ENCODE data around the gene PDE4B. TPM values are rescaled to one million over a fixed set of nuclear protein-coding genes. Genes with fewer than 3 reads are reported as not detected.

PDE4B gene
- total and polyA plus RNA-seq, 7 experiments from 2014 or later, result 43.5 to 99.2 (median 46.7) TPM

DNA sequence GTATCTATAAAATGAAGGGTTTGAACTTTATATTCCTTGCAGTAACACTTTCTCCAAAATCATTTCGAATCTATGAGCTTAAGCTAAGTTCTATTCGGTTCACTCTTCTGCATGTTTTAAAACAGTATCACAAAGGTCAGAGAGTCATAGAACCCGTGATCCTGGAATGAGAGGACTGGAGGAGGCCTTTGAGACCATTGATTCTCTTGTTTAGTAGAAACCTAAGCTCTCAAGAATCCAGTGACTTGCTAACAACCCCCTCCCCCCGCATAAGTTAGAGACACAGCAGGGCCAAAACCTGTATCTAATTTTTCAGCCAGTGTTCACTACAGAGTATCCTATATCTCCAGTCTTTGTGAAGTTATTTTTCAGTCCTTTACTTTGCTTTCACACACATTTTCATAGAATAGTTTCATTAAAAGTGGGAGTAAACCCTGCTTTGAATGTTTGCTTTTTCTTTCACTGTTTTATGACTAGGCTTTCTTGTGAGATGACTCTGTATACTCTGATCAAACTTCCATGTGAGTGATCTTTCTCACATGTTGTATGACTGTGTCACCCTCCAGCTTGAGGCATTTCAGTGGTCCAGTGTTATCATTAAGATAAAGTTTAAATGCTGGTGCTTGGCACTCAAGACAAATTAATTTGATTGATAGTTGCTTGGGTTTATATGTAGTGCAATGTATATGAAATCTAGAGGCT, 465.9 kb downstream of the PDE4B start:
- peaks cover 24 to 75% (median 47%) of the 10 kb centered on the region in 7 donors for H3K4me1 Mint-ChIP-seq
- DNase-seq, result no peak
- no peak overlapping the region for H3K4me3 Mint-ChIP-seq
- H3K36me3 Mint-ChIP-seq, result peaks cover 0 to 20% (median 0%) of the 10 kb centered on the region in 5 donors
- no peak overlapping the region for H3K27ac Mint-ChIP-seq
- H3K27ac ChIP-seq (ENCODE audit: low read depth, low read length), result no peak overlapping the region
- ATAC-seq, result no peak
- intact Hi-C loops (cut with micrococcal nuclease), result loop anchor here (1.0 kb wide), 2 partner anchors 24 to 38 kb away; no protein-coding TSS in a partner anchor
- H3K9me3 ChIP-seq (ENCODE audit: control insufficient read depth in 2 of 3, low read length in 3 of 3), result no peaks in the 10 kb centered on the region
- H3K27me3 Mint-ChIP-seq, result no peaks in the 10 kb centered on the region
- H3K9me3 Mint-ChIP-seq, result no peaks in the 10 kb centered on the region
- POLR2A ChIA-PET, result no interaction called here
- H3K4me3 ChIP-seq (ENCODE audit: low read length), result no peak overlapping the region
- CTCF ChIA-PET, result interaction anchor here (1.2 to 14.4 kb wide), 2 partner anchors 20 to 186 kb away, joined by 4 to 274 read pairs; no protein-coding TSS in a partner anchor
- peaks cover 3 to 31% of the 10 kb centered on the region in 2 donors for H3K4me1 ChIP-seq (ENCODE audit: control insufficient read depth in 2 of 2, insufficient read depth in 2 of 2, low read length in 2 of 2)
- no peaks in the 10 kb centered on the region for H3K27me3 ChIP-seq (ENCODE audit: control insufficient read depth in 2 of 2, insufficient read depth in 2 of 2, low read length in 2 of 2)
- no peaks in the 10 kb centered on the region for H3K36me3 ChIP-seq (ENCODE audit: control insufficient read depth in 2 of 3, insufficient read depth in 3 of 3, low read length in 3 of 3)

DNA sequence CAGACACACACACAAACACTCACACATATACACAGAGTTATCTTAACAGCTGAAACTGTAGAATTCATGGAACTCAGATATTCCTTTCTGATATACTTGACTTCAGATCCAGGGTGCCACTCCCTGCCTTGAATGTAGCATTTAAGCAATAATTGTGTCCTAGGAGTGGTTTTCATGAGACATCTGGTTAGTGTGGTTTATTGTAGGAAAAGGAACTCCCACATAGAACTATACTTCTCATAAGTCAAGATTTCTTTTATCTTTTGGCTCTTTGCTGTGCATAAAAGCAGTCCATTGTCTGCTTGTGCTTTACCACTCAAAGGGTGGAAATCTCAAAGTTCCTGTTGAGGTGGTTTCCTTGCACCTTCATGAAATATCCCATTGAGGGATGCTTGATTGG, 468.7 kb downstream of the PDE4B start:
- ATAC-seq (peak; percentile 37), DNase-seq (peak in 2 of 9 donors; percentile 40 to 43)
- Mint-ChIP-seq H3K36me3 (peaks cover 0 to 18% (median 0%) of the 10 kb centered on the region in 5 donors), H3K9me3 (no peaks in the 10 kb centered on the region), H3K4me3 (peak overlapping the region in 6 of 10 donors; percentile 22 to 73 (median 44)), H3K27ac (peak overlapping the region in 5 of 9 donors; percentile 3 to 66 (median 21)), H3K27me3 (no peaks in the 10 kb centered on the region), H3K4me1 (peaks cover 15 to 69% (median 31%) of the 10 kb centered on the region in 7 donors)
- intact Hi-C loops (cut with micrococcal nuclease), result loop anchor here (1.0 to 2.0 kb wide), 2 partner anchors 10 to 15 kb away; no protein-coding TSS in a partner anchor
- H3K4me3 ChIP-seq (ENCODE audit: low read length), result no peak overlapping the region
- no peaks in the 10 kb centered on the region for H3K27me3 ChIP-seq (ENCODE audit: control insufficient read depth in 2 of 2, insufficient read depth in 2 of 2, low read length in 2 of 2)
- POLR2A ChIA-PET, result interaction anchor here (1.2 kb wide), 1 partner anchor 13 kb away, joined by 5 read pairs; no protein-coding TSS in a partner anchor
- no peak overlapping the region for H3K27ac ChIP-seq (ENCODE audit: low read depth, low read length)
- CTCF ChIA-PET, result no interaction called here
- H3K9me3 ChIP-seq (ENCODE audit: control insufficient read depth in 2 of 3, low read length in 3 of 3), result no peaks in the 10 kb centered on the region
- peaks cover 0 to 19% of the 10 kb centered on the region in 2 donors for H3K4me1 ChIP-seq (ENCODE audit: control insufficient read depth in 2 of 2, insufficient read depth in 2 of 2, low read length in 2 of 2)
- no peaks in the 10 kb centered on the region for H3K36me3 ChIP-seq (ENCODE audit: control insufficient read depth in 2 of 3, insufficient read depth in 3 of 3, low read length in 3 of 3)

DNA sequence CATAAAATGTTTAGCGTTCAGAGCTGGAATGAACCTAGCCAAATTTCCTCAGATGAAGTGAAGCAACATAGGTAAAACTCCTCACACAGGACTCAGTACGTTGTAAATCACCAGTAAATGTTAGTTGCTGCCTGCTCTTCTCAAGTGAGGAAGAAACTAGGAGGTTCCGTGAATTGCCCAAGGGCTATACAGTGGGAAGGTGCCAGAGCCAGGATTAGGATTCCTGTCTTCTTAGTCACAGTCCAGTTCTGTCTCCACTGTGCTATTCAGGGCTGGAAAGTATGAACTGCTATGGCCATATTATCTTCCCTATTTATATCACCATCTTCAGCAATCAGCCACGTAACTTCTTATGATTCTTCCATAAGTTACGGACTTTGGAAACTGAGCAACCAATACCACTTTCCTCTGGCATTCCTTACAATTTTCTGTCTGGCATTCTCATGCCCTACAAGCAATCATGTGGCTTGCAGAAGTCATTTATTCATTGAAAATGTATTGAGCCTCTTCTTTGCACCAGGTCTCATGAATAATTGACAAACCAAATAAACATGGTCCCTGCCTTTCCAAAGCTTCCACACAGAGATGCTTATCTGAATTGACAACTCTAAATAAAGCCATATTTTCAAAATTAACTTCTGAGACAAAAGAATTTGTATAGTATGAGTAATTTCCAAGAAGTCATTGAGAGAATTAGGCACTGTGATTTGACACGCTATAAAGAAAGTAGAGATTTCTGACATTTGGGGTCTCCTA, 469.7 kb downstream of the PDE4B start:
- H3K27me3 Mint-ChIP-seq, result no peaks in the 10 kb centered on the region
- no peak for DNase-seq
- Histone ChIP-seq H3K27ac (ENCODE audit: low read depth, low read length) (no peak overlapping the region), H3K4me1 (ENCODE audit: control insufficient read depth in 2 of 2, insufficient read depth in 2 of 2, low read length in 2 of 2) (peaks cover 0 to 19% of the 10 kb centered on the region in 2 donors), H3K27me3 (ENCODE audit: control insufficient read depth in 2 of 2, insufficient read depth in 2 of 2, low read length in 2 of 2) (no peaks in the 10 kb centered on the region), H3K9me3 (ENCODE audit: control insufficient read depth in 2 of 3, low read length in 3 of 3) (no peaks in the 10 kb centered on the region), H3K4me3 (ENCODE audit: low read length) (no peak overlapping the region), H3K36me3 (ENCODE audit: control insufficient read depth in 2 of 3, insufficient read depth in 3 of 3, low read length in 3 of 3) (no peaks in the 10 kb centered on the region)
- no peak for ATAC-seq
- H3K36me3 Mint-ChIP-seq, result peaks cover 0 to 18% (median 0%) of the 10 kb centered on the region in 5 donors
- H3K4me3 Mint-ChIP-seq, result peak overlapping the region in 2 of 10 donors; percentile 60 to 73
- no peaks in the 10 kb centered on the region for H3K9me3 Mint-ChIP-seq
- POLR2A ChIA-PET, result no interaction called here
- intact Hi-C loops (cut with micrococcal nuclease), result no loop called here
- peaks cover 15 to 69% (median 37%) of the 10 kb centered on the region in 7 donors for H3K4me1 Mint-ChIP-seq
- CTCF ChIA-PET, result no interaction called here
- H3K27ac Mint-ChIP-seq, result peak overlapping the region in 2 of 9 donors; percentile 16 to 39

DNA sequence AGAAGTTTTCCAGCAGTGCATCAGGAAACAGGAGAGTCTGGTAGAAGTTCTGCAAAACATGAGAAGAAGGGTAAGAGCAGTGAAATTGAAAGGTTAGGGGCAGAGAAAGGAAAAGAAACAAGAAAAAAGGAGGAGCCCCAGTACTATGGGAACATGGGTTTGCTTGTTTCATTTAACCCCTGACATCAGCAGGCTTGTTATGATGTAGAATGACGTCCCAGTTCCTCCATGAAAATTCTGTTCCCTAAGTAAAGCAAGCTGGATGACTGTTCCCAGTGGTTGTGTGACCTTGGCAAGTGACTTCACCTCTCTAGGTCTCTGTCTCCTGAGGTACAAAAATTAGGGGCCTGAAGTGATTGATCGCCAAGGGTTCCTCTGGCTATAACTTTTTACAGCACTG, 472.6 kb downstream of the PDE4B start:
- POLR2A ChIA-PET, result no interaction called here
- Histone ChIP-seq H3K4me1 (ENCODE audit: control insufficient read depth in 2 of 2, insufficient read depth in 2 of 2, low read length in 2 of 2) (peaks cover 0 to 19% of the 10 kb centered on the region in 2 donors), H3K9me3 (ENCODE audit: control insufficient read depth in 2 of 3, low read length in 3 of 3) (no peaks in the 10 kb centered on the region), H3K4me3 (ENCODE audit: low read length) (no peak overlapping the region), H3K27me3 (ENCODE audit: control insufficient read depth in 2 of 2, insufficient read depth in 2 of 2, low read length in 2 of 2) (no peaks in the 10 kb centered on the region), H3K36me3 (ENCODE audit: control insufficient read depth in 2 of 3, insufficient read depth in 3 of 3, low read length in 3 of 3) (no peaks in the 10 kb centered on the region), H3K27ac (ENCODE audit: low read depth, low read length) (no peak overlapping the region)
- H3K27ac Mint-ChIP-seq, result peak overlapping the region in 1 of 9 donors; percentile 86
- peaks cover 15 to 61% (median 35%) of the 10 kb centered on the region in 7 donors for H3K4me1 Mint-ChIP-seq
- no peaks in the 10 kb centered on the region for H3K9me3 Mint-ChIP-seq
- H3K36me3 Mint-ChIP-seq, result peaks cover 0 to 11% (median 0%) of the 10 kb centered on the region in 5 donors
- H3K4me3 Mint-ChIP-seq, result no peak overlapping the region
- DNase-seq (no peak), ATAC-seq (no peak)
- CTCF ChIA-PET, result interaction anchor here (1.5 to 2.0 kb wide), 3 partner anchors 13 to 180 kb away, joined by 3 to 7 read pairs (median 7); no protein-coding TSS in a partner anchor
- intact Hi-C loops (cut with micrococcal nuclease), result no loop called here
- H3K27me3 Mint-ChIP-seq, result no peaks in the 10 kb centered on the region

DNA sequence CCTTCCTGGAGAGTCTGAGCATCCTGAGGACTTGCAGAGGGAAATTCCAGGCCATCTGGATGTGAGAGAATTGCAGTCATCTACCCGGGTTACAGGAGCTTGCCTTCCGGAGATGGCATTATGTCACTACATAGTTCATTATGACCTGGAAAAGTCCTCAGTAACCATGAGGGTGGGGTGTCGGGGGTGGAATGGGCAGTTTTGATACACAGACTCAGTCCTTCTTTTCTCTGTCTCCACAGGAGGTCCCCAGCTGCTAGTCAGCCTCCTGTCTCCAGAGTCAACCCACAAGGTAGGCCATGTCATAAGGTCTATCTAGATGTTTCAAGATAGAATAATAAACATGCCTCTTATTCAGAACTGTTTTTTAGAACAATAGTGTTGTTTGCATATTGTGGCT, 473.1 kb downstream of the PDE4B start:
- Histone ChIP-seq H3K4me3 (ENCODE audit: low read length) (no peak overlapping the region), H3K27me3 (ENCODE audit: control insufficient read depth in 2 of 2, insufficient read depth in 2 of 2, low read length in 2 of 2) (no peaks in the 10 kb centered on the region), H3K9me3 (ENCODE audit: control insufficient read depth in 2 of 3, low read length in 3 of 3) (no peaks in the 10 kb centered on the region), H3K4me1 (ENCODE audit: control insufficient read depth in 2 of 2, insufficient read depth in 2 of 2, low read length in 2 of 2) (peaks cover 0 to 17% of the 10 kb centered on the region in 2 donors), H3K27ac (ENCODE audit: low read depth, low read length) (no peak overlapping the region), H3K36me3 (ENCODE audit: control insufficient read depth in 2 of 3, insufficient read depth in 3 of 3, low read length in 3 of 3) (no peaks in the 10 kb centered on the region)
- peak overlapping the region in 2 of 9 donors; percentile 53 to 86 for H3K27ac Mint-ChIP-seq
- no peaks in the 10 kb centered on the region for H3K9me3 Mint-ChIP-seq
- ChIA-PET POLR2A (no interaction called here), CTCF (interaction anchor here (1.0 to 1.5 kb wide), 2 partner anchors 9 to 179 kb away, joined by 3 read pairs; no protein-coding TSS in a partner anchor)
- peaks cover 13 to 62% (median 31%) of the 10 kb centered on the region in 7 donors for H3K4me1 Mint-ChIP-seq
- peaks cover 0 to 12% (median 0%) of the 10 kb centered on the region in 5 donors for H3K36me3 Mint-ChIP-seq
- ATAC-seq (no peak), DNase-seq (no peak)
- intact Hi-C loops (cut with micrococcal nuclease), result no loop called here
- no peak overlapping the region for H3K4me3 Mint-ChIP-seq
- H3K27me3 Mint-ChIP-seq, result no peaks in the 10 kb centered on the region

DNA sequence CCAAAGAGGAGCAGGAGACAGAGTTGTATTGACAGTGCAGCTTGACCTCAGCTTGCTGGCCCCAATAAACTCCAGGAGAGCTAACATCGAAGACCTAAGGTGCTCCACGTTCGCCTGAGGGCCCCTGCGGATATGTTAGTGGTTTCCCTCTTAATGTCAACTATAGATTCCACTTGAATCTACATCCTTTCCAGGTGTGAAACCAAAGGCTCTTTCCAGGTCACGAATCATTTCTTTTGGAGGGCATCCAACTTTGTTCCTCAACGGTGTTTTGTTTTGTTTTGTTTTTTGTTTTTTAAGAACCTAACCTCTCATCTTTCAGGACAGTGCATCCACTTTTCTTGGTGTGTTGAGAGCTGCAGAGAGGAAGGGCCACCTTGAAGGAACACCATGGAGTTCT, 473.7 kb downstream of the PDE4B start:
- no peak overlapping the region for H3K4me3 ChIP-seq (ENCODE audit: low read length)
- H3K27ac Mint-ChIP-seq, result no peak overlapping the region
- no peak overlapping the region for H3K4me3 Mint-ChIP-seq
- H3K4me1 Mint-ChIP-seq, result peaks cover 8 to 62% (median 29%) of the 10 kb centered on the region in 7 donors
- H3K36me3 Mint-ChIP-seq, result peaks cover 0 to 9% (median 0%) of the 10 kb centered on the region in 5 donors
- no peaks in the 10 kb centered on the region for H3K9me3 Mint-ChIP-seq
- CTCF ChIA-PET, result interaction anchor here (0.6 to 1.5 kb wide), 3 partner anchors 10 to 178 kb away, joined by 3 to 5 read pairs (median 3); no protein-coding TSS in a partner anchor
- H3K27me3 Mint-ChIP-seq, result no peaks in the 10 kb centered on the region
- H3K27me3 ChIP-seq (ENCODE audit: control insufficient read depth in 2 of 2, insufficient read depth in 2 of 2, low read length in 2 of 2), result no peaks in the 10 kb centered on the region
- no peaks in the 10 kb centered on the region for H3K36me3 ChIP-seq (ENCODE audit: control insufficient read depth in 2 of 3, insufficient read depth in 3 of 3, low read length in 3 of 3)
- ATAC-seq, result no peak
- POLR2A ChIA-PET, result interaction anchor here (0.6 to 1.0 kb wide), 2 partner anchors 9 to 313 kb away, joined by 3 read pairs; no protein-coding TSS in a partner anchor
- intact Hi-C loops (cut with micrococcal nuclease), result no loop called here
- DNase-seq, result no peak
- H3K4me1 ChIP-seq (ENCODE audit: control insufficient read depth in 2 of 2, insufficient read depth in 2 of 2, low read length in 2 of 2), result peaks cover 0 to 11% of the 10 kb centered on the region in 2 donors
- no peak overlapping the region for H3K27ac ChIP-seq (ENCODE audit: low read depth, low read length)
- H3K9me3 ChIP-seq (ENCODE audit: control insufficient read depth in 2 of 3, low read length in 3 of 3), result no peaks in the 10 kb centered on the region
